HG03432 (cell line): ENCODE data around the gene TMEM161A.
"Not testable (repeated sequence)": the region's sequence is repeated elsewhere in the genome, so short reads cannot be mapped to it uniquely, and the experiment has no call there.

ENCODE experiments used
- ATAC-seq: cut with Tn5 transposase; IDR thresholded peaks from one replicate; pipeline ENCODE4 v1.9.1; 2021; ENCODE audit warnings: mild to moderate bottlenecking, moderate library complexity; ENCODE audit not compliant: unreplicated experiment

The TMEM161A gene

GRCh38 chr19:19155495-19156219, 17.4 kb upstream of the TMEM161A start:
- peak; percentile 66 for ATAC-seq

- no peak for ATAC-seq
Measured at GRCh38 chr19:19154768-19155494, 16.7 kb upstream of the TMEM161A start.

GRCh38 chr19:19152668-19153384, 14.5 kb upstream of the TMEM161A start:
- no peak for ATAC-seq

- ATAC-seq, result peak; percentile 62
Measured at GRCh38 chr19:19151418-19151817, 13.1 kb upstream of the TMEM161A start.

- ATAC-seq, result no peak
Measured at GRCh38 chr19:19149435-19149834, 11.2 kb upstream of the TMEM161A start.

- ATAC-seq, result not testable (repeated sequence)
Measured at GRCh38 chr19:19148504-19148903, 10.2 kb upstream of the TMEM161A start.

- no peak for ATAC-seq
Measured at GRCh38 chr19:19147344-19147743, 9.1 kb upstream of the TMEM161A start.

GRCh38 chr19:19146865-19147264, 8.6 kb upstream of the TMEM161A start:
- ATAC-seq, result no peak

- no peak for ATAC-seq
Measured at GRCh38 chr19:19145684-19146608, 7.7 kb upstream of the TMEM161A start.

GRCh38 chr19:19145281-19145680, 7.0 kb upstream of the TMEM161A start:
- no peak for ATAC-seq

- ATAC-seq, result no peak
Measured at GRCh38 chr19:19142347-19142746, 4.1 kb upstream of the TMEM161A start.

- ATAC-seq, result no peak
Measured at GRCh38 chr19:19140476-19140875, 2.2 kb upstream of the TMEM161A start.

GRCh38 chr19:19139876-19140229, 1.6 kb upstream of the TMEM161A start:
- ATAC-seq, result no peak

GRCh38 chr19:19137556-19138108, 646 bp downstream of the TMEM161A start:
- no peak for ATAC-seq

- not testable (repeated sequence) for ATAC-seq
Measured at GRCh38 chr19:19135713-19136112, 2.6 kb downstream of the TMEM161A start.

GRCh38 chr19:19134687-19135158, 3.6 kb downstream of the TMEM161A start:
- ATAC-seq, result no peak

- no peak for ATAC-seq
Measured at GRCh38 chr19:19133985-19134384, 4.3 kb downstream of the TMEM161A start.

GRCh38 chr19:19132912-19133311, 5.4 kb downstream of the TMEM161A start:
- ATAC-seq, result no peak

- ATAC-seq, result no peak
Measured at GRCh38 chr19:19131989-19132388, 6.3 kb downstream of the TMEM161A start.

GRCh38 chr19:19126102-19126501, 12.2 kb downstream of the TMEM161A start:
- ATAC-seq, result no peak
